Cerebellar nuclear complex (tissue), 1 donor: ENCODE measurements around the gene C5orf52.
A peak's percentile ranks its signal among the peaks of the same experiment; 100 is the strongest.
"Not testable (repeated sequence)": the region's sequence is repeated elsewhere in the genome, so short reads cannot be mapped to it uniquely, and the experiment has no call there.

ENCODE experiments used
- DNase-seq, 2 experiments: peaks; one replicate each; lab custom pipeline; 2025; lab: John Stamatoyannopoulos, UW

The C5orf52 gene

DNA sequence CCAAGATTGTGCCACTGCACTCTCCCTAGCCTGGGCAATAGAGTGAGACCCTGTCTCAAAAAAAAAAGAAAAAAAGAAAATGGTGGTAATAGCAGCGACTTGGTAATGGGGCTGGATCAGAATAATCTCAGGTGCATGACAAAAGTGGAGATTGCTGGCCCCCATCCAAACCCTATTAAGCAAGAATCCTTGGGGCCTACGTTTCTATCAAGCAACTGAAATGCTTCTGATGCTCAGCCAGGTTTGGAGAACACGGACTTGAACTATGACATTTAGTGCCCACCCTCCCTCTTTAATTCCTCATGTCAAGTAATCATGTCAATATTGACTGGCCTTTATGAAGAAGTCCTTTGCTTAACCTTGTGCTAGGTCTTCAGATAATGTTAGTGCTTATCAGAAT is 6.6 kb downstream of the C5orf52 start:
- no peak for DNase-seq

DNA sequence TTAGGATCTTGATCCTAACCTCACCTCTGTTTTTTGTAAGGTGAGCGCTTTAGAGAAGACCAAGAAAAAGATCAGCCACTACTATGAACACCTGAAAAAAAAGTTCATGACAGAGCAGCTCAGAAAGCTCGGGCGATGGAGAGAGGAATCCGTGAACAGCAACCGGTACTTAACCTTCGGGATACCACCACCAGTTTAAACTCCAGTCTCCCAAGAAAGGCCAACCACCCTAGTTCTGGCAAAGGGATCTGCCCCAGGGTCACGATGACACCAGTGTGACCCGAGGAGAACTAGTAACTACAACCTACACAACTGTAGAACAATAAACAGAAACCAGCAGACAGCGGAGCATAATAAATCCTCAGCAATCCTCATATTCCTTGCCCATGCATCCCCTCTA is 8.5 kb downstream of the C5orf52 start:
- no peak for DNase-seq

DNA sequence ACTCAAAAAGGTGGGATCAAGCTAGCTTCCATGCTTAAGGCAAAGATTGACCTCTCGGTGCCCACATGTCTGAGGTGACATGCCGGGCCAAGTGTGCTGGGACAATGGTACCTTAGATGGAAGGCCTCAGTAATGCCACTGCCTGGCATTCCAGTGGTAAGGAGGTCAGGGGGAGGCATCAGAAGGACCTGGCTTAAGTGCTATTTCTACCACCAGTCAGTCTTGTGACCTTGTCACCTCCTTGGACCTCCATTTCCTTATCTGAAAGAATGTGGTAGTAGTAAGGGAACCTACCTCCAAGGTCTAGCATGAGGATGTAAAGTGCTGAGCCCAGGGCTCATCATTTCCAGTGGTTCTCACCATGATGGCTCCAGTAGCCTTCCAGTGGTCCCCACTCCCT is 8.9 kb downstream of the C5orf52 start:
- DNase-seq: no peak

DNA sequence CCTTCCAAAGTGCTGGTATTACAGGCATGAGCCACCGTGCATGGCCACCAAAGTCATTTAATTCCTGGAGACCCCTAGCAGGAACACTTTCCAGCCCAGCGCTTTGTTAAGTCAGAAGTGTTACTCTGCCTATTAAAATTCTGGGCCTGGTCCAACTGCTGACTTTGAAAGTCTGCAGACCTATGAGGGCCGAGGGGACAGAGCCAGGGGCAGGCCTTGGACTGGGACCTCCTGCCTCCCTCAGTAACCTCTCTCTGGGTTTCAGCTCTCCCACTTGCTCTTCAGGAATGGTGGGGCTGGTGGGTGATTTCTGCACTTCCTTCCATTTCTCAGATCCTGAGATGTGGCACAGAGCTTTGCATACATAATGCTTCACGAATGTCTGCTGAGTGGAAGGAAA is 9.7 kb downstream of the C5orf52 start:
- DNase-seq: no peak

DNA sequence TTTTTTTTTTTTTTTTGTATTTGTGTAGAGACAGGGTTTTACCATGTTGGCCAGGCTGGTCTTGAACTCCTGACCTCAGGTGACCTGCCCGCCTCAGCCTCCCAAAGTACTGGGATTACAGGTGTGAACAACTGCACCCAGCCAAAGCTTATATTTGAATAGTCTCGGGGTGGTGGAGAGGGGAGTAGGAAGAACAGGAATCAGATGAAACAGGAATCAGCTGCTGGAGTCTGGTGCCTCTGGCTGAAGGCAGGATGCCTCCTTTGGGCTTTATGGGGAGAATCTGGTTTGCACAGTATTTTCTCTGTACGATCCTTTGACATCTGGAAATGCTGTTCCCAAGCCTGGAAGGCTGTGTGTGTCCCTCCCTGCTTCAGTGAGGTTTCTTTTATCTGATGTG is 10.9 kb downstream of the C5orf52 start:
- no peak for DNase-seq

DNA sequence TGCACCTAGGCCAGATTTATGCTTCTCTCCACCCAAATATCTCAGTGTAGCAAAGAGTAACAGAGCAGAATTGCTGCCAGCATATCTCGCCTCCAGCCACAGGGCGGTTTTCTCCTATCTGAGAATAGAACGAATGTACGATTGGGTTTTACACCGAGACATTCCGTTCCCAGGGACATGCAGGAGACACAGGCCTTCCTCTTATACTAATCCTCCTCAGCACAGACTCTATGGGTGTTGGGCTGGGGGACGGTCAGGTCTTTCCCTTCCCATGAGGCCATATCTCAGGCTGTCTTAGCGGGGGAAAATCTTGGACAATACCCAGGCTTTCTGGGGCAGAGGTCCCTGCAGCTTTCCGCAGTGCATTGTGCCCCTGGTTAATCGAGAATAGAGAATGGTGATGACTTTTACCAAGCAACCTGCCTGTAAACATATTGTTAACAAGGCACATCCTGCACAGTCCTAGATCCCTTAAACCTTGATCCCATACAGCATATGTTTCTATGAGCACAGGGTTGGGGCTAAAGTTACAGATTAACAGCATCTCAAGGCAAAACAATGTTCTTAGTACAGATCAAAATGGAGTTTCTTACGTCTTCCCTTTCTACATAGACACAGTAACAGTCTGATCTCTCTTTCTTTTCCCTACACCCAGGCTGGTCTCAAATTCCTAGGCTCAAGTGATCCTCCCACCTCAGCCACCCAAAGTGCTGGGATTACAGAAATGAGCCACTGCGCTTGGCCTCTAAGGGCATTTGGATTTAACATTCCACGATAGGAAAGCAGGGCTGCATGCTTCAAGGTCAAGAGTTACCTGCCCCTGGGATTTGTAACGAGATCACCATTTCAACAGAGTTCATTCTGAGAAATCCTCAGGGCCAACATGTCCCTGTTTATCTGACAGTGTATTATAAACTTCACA is 15.2 kb downstream of the C5orf52 start:
- not testable (repeated sequence) for DNase-seq

DNA sequence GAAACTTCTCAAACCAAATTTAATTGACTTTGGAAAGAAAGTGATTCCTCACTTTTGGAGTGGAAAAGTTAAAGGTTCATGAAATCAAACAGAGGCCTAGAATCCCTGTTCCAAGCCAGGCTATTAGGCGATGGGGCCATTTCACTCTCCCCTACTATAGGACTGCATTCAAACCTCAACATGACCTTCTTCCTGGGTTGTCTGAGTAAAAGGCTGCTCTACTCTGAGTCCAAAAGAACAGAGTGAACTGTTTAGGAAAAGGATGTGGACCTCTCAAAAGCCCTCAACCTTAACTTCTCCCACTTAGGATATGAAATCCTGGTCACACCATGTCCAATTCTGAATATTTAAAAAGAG is 15.8 kb downstream of the C5orf52 start:
- DNase-seq: no peak

DNA sequence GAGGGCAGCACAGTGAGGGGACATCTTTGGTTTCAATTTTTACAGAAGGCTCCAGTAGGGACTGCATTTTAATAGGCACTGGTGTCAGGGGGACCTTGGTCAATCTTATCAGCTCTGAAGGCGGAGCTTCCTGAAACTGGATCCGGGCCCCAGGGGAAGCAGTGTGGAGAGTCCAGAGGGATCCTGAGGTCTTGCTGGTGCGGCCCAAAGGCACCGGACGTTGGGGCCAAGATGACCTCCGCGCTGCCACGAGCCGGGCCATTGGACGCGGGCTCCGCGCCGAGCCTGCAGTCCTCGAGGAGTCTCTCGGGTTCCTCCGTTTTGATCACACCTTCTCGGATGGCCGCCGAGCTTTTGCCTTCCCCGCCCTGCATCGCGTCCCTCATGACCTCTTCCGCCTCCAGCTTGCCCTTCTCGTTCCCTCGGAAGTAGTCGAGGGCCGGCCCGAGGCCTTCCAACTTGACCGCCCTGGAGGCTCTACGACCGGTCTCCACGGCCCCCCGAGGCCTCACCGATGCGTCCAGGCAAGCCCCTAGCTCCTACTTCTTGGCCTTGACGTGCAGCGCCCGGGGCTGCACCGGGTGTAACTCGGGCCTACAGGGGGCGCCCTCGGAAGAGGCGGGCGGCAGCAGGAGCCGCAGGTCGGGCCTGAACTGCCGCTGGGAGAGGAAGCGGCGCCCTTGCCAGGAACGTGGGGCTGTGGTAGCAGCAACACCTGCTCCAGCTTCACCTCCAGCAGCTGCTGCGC is 18.8 kb downstream of the C5orf52 start:
- no peak for DNase-seq

DNA sequence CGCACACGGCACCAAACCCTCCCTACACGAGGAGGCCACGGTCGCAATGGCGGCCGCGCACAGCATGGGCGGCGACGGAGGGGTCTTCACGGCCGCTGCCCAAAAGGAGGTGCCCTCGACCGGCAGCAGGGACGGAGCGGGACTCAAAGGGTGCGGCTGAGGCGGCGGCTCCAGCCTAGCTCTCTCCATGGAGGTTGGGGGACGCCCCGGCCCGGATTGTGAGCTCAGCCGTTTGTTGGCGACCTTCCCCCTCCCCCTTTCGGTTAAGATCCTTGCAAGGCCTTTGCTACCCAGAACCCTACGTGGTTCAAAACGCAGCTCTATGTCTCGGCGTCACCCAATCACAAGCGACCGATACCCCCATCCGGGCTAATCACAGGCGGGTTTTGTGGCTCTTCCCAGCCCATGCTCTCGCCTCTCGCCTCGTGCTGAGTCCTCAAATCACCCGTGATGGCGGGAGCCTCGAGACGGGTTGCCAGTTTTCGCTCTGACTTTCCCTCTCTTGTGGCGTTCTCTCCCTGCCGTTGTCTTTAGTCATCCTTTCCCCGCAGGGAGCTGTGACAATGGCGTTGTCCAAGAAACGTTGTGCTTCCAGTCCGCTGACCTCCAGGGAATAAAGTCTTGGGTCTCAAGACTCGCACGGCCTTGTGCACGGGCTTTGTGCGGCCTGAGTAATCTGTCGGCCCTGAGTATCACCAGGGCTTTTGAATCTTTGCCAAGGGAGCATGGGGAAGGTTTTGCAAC is 19.5 kb downstream of the C5orf52 start:
- DNase-seq: no peak

DNA sequence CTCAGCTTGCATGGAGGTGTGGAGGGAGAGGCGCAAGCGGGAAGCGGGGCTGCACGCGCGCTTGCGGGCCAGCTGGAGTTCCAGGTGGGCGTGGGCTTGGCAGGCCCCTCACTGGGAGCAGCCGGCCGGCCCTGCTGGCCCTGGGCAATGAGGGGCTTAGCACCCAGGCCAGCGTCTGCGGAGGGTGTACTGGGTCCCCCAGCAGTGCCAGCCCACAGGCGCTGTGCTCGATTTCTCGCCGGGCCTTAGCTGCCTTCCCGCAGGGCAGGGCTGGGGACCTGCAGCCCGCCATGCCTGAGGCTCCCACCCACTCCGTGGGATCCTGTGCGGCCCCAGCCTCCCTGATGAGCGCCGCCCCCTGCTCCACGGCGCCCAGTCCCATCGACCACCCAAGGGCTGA is 22.5 kb downstream of the C5orf52 start:
- DNase-seq: not testable (repeated sequence)

DNA sequence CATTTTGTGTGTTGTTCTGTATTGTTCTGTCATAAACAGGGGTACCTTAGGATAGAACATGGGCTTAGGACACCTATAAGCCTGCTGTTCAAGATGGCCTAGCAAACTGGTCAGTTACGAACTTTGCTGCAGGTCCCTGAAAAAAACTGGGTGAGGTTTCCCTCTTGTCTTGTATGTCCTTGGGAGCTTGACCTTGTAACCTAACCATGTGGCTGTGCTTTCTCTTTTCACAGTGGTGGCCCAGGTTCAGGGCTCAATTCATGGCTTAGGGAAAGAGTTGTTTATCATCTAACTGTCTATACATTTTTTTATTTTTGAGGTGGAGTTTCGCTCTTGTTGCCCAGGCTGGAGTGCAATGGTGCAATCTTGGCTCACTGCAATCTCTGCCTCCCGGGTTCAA is 24.8 kb downstream of the C5orf52 start:
- DNase-seq: not testable (repeated sequence)

DNA sequence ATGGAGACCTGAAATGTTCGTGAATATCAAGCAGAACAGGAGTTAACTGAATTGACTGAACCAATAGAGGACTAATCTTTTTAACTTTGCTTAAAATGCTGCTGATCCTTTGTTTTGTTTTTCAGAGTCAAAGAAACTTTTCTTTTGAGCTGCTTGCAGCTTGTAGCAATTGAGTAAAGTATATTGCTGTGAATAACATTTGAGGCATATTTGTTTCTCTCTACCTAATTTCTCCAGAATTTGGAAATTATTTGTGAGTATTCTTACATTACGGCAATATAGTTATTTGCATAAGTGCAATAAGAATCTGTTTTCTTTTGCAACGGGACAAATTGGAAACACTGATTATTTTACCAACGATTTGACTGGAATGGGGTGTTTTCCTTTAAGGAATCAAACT is 27.3 kb downstream of the C5orf52 start:
- not testable (repeated sequence) for DNase-seq

DNA sequence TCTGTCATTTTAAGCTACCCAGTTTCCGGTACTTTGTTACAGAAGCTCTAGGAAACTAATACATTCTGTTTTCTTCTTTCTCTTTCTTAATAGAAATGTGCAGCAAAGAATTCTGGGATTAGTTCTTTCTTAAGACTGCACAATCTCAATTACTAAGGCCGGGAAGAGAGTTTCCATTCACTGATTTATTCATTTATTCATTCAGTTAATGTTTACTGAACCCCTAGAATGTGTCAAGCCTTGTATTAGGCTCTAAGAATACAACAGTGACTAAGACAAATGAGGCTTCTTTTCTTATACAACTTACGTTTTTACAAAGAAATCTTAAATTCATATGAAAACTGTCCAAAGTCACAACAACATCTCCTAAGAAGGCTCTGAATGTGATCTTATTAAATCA is 32.4 kb downstream of the C5orf52 start:
- DNase-seq: no peak

DNA sequence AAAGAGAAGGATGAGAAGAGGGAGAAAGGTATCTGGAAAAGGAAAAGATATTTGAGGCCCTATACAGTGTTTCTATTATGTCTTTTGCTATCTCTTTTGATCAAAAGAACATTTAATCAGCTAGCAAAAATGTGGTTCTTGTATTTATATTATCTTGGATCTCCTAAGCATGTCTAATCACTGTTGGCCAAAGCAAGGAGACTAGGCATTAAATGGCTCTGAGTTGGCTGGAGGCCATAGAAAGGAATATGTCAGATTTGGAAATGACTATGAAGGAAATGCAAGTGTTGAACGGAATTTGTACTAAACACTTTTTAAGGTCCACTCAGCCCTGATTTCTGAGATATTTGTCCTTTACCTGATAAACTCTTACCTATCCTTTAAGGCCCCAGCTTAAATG is 37.5 kb downstream of the C5orf52 start:
- DNase-seq: no peak

DNA sequence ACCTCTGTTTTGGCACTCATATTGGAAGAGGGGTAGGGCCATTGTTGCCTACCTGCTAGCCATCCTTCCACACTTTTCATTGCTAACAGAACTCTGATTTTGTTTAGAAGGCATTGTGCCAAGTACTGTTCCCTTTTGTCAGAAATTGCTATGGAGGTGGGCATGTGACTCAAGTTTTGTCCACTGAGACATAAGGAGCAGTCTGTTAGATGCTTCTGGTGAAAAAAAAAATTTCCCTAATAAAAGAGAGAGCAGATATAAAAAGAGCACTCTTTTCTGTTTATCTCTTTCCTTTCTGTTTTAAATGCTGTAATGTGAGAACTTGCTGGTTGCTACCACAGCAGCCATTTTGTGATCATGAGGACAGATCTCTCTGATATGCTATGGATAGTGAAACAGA is 38.0 kb downstream of the C5orf52 start:
- no peak for DNase-seq

DNA sequence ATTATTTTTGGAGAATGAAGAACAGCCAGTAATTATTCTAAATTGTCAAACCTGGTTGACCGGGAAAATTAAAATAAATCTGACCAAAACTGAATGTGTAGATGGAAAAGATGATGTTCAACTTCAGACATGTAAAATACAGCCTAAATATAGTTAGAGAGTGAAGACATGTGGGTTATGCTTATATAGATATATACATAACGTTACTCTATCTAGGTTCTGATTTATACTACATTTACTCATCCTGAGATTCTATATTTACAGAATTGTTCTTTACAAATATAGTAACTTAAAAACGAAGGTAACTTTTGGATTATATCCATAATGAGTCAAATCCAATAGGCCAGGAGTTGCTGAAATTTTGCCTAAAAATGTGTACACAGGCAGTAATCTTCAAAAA is 39.1 kb downstream of the C5orf52 start:
- no peak for DNase-seq

DNA sequence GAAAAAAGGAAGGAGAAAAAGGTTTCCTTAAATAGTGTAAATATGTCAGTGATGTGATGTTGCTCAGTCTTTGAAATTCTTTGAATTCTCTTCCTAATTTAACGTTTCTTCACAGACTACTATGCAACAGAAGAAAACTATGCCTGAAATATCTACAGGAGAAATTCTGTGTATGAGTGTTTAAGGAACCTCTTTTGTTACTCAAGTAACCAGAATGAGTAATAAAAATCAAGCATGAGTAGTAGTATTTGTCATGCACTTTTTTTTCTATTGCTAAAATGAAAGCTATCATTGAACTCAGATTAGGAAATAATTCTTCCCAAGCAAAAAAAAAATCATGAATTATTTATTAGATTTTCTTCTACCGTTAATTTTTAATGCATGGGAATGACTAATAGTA is 39.5 kb downstream of the C5orf52 start:
- no peak for DNase-seq

DNA sequence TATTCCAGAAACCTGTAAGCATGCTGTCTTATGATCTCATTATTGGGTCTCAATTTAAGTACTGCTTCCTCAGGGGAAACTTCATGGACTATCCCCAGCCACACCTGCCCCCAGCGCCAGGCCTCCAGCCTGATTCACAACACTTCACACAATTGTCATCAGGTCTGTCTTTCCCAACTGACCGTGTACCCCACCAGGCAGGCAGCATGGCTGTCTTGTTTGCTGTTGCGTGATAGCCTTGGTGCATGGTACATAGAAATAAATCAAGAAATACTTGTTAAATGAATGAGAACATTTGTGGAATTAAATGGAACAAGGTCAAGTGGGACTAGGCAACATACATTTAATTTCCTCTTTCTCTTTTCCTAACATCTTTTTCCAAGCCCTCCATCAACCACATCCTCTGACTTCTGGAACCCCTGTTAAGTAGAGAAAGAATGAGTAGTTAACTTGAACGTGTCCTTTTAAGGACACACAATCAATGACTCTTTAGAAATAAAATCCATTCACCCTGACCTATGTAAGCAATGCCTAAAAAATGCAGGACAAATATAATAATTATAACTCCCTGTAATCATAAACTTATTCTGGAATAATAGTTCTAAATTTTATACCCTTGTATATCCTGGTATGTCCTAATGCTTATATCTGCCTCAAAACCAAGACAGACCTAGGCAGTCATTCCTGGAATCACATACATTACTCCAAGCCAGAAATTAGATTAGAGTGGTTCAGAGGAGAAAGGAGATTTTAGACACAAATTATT is 42.7 kb downstream of the C5orf52 start:
- DNase-seq: no peak

DNA sequence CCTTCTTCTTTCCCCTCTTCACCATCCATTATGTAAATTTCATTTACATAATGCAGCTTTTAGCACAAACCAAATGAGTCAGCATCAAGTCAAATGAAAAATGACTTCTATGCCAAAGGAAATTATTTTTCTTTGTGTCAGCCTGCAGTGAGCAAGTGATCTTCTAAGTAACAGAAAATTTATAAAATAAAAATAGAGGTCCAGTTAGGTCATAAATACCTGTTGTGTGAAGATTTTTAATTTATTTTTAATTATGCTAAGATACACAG is 43.2 kb downstream of the C5orf52 start:
- DNase-seq: no peak

DNA sequence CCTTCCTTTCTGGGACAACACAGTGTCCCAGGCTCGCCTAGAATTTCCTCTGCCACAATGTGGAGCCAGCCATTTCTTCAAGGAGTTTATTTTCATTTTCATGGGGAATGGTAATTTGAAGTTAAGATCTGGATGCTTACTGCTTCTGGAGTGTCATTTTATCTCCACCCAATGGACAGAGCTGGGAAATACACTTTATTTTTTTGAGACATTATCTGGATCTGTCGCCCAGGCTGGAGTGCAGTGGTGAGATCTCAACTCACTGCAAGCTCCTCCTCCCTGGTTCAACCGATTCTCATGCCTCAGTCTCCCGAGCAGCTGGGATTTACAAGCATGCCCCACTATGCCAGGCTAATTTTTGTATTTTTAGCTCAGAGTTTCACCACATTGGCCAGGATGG is 47.2 kb downstream of the C5orf52 start:
- peak in 1 of 2 experiments; percentile 5 for DNase-seq

DNA sequence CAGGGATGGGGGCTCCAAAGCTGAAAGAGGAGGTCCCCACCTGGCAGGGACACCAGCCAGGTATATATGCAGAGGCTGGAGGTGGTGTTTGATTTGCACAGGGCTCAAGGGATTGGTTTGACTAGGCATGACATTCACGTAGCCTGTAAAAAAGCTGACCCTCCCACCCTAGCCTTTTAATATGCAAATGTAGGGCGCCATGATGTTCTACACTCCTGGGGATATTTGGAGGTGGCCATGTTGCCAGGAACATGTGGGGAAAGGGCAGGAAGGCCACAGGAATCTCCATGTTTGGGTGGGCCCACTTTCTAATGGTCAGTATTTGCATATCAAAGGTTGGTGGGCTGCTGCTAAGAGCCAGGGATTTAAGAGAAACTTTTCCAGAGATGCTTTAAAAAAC is 47.9 kb downstream of the C5orf52 start:
- DNase-seq: no peak

DNA sequence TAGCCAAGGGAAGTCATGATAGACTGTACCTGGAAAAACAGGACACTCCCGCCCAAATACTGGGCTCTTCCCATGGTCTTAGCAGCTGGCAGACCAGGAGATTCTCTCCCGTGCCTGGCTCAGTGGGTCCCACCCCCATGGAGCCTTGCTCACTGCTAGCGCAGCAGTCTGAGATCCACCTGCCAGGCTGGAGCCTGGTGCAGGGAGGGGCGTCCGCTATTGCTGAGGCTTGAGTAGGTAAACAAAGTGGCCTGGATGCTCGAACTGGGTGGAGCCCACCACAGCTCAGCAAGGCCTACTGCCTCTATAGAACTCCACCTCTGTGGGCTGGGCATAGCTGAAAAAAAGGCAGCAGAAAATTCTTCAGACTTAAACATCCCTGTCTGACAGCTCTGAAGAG is 49.8 kb downstream of the C5orf52 start:
- no peak for DNase-seq
